H9 (cell line): ENCODE data around the gene SLC23A3. TPM values are rescaled to one million over a fixed set of nuclear protein-coding genes. Genes with fewer than 3 reads are reported as not detected.

Source experiments
- DNase-seq: peaks from one replicate; pipeline ENCODE4 v3.0.0-alpha.2; 2017
- H2AFZ ChIP-seq: one replicate; pipeline ENCODE4 v1.6.1; 2013; ENCODE audit warnings: mild to moderate bottlenecking, low read length, control low read depth, moderate library complexity
- H2AK5ac ChIP-seq: 2 replicates; pipeline ENCODE4 v1.6.1; 2013; ENCODE audit warnings: low read length, control low read depth, mixed read lengths; ENCODE audit not compliant: insufficient read length
- H2BK120ac ChIP-seq: one replicate; pipeline ENCODE4 v1.6.1; 2013; ENCODE audit warnings: low read depth, mild to moderate bottlenecking, low read length, control low read depth, inconsistent platforms; ENCODE audit not compliant: poor library complexity, severe bottlenecking
- H2BK12ac ChIP-seq: 2 replicates; pipeline ENCODE4 v1.6.1; 2013; ENCODE audit warnings: low read length, control low read depth, mixed read lengths, low read depth; ENCODE audit not compliant: insufficient read length
- H2BK15ac ChIP-seq: 2 replicates; pipeline ENCODE4 v1.6.1; 2013; ENCODE audit warnings: low read depth, low read length, control low read depth
- H2BK20ac ChIP-seq: one replicate; pipeline ENCODE4 v1.6.1; 2013; ENCODE audit warnings: low read depth, mild to moderate bottlenecking, low read length, control low read depth, inconsistent platforms; ENCODE audit not compliant: poor library complexity, severe bottlenecking
- H2BK5ac ChIP-seq: 2 replicates; pipeline ENCODE4 v1.6.1; 2013; ENCODE audit warnings: low read length, control low read depth, mixed read lengths; ENCODE audit not compliant: insufficient read length
- H3K14ac ChIP-seq: 2 replicates; pipeline ENCODE4 v1.6.1; 2013; ENCODE audit warnings: low read length, control low read depth; ENCODE audit not compliant: insufficient read depth
- H3K18ac ChIP-seq: 2 replicates; pipeline ENCODE4 v1.6.1; 2013; ENCODE audit warnings: low read depth, mild to moderate bottlenecking, mixed read lengths, low read length, control low read depth; ENCODE audit not compliant: insufficient read length
- H3K23ac ChIP-seq: 2 replicates; pipeline ENCODE4 v1.6.1; 2013; ENCODE audit warnings: low read length, control low read depth, mixed read lengths, low read depth; ENCODE audit not compliant: insufficient read length
- H3K23me2 ChIP-seq: 2 replicates; pipeline ENCODE4 v1.6.1; 2013; ENCODE audit warnings: low read depth, mild to moderate bottlenecking, mixed read lengths, low read length, control low read depth; ENCODE audit not compliant: insufficient read length, poor library complexity, severe bottlenecking
- H3K27ac ChIP-seq: 2 replicates; pipeline ENCODE4 v1.5.1; 2013; ENCODE audit warnings: low read length, control low read depth, mixed read lengths, low read depth; ENCODE audit not compliant: insufficient read length
- H3K27me3 ChIP-seq: 2 replicates; pipeline ENCODE4 v1.6.1; 2013; ENCODE audit warnings: low read length, control low read depth, inconsistent platforms; ENCODE audit not compliant: insufficient read depth
- H3K4ac ChIP-seq: 2 replicates; pipeline ENCODE4 v1.6.1; 2013; ENCODE audit warnings: low read depth, mild to moderate bottlenecking, control low read depth, inconsistent platforms, low read length, moderate library complexity
- H3K4me1 ChIP-seq: 2 replicates; pipeline ENCODE4 v1.6.1; 2013; ENCODE audit warnings: low read length, control low read depth, inconsistent platforms; ENCODE audit not compliant: insufficient read depth
- H3K4me2 ChIP-seq: 2 replicates; pipeline ENCODE4 v1.6.1; 2013; ENCODE audit warnings: low read length, control low read depth, mixed read lengths; ENCODE audit not compliant: insufficient read length, insufficient read depth
- H3K56ac ChIP-seq: 2 replicates; pipeline ENCODE4 v1.6.1; 2013; ENCODE audit warnings: low read depth, mild to moderate bottlenecking, mixed read lengths, low read length, control low read depth; ENCODE audit not compliant: insufficient read length
- H3K79me1 ChIP-seq: 2 replicates; pipeline ENCODE4 v1.6.1; 2013; ENCODE audit warnings: low read depth, mild to moderate bottlenecking, moderate library complexity, low read length, control low read depth, inconsistent platforms; ENCODE audit not compliant: insufficient read depth, poor library complexity, severe bottlenecking
- H3K79me2 ChIP-seq: 2 replicates; pipeline ENCODE4 v1.6.1; 2013; ENCODE audit warnings: low read length, control low read depth, inconsistent platforms; ENCODE audit not compliant: insufficient read depth
- H3K9ac ChIP-seq: 2 replicates; pipeline ENCODE4 v1.6.1; 2013; ENCODE audit warnings: low read length, control low read depth, mixed read lengths; ENCODE audit not compliant: insufficient read length; ENCODE audit errors: extremely low read depth
- H3K9me3 ChIP-seq: one replicate; pipeline ENCODE4 v1.6.1; 2013; ENCODE audit warnings: low read depth, low read length, inconsistent platforms; ENCODE audit not compliant: control insufficient read depth
- H3T11ph ChIP-seq: one replicate; pipeline ENCODE4 v1.6.1; 2013; ENCODE audit warnings: mild to moderate bottlenecking, low read length, control low read depth, inconsistent platforms
- H4K20me1 ChIP-seq: one replicate; pipeline ENCODE4 v1.6.1; 2013; ENCODE audit not compliant: control insufficient read depth, insufficient read length, insufficient read depth
- H4K5ac ChIP-seq: 2 replicates; pipeline ENCODE4 v1.6.1; 2013; ENCODE audit warnings: low read depth, mild to moderate bottlenecking, mixed read lengths, low read length, control low read depth; ENCODE audit not compliant: insufficient read length
- H4K8ac ChIP-seq: replicated peaks from 2 replicates; pipeline ENCODE4 v1.6.1; 2013; ENCODE audit warnings: low read length, control low read depth, mixed read lengths, low read depth; ENCODE audit not compliant: insufficient read length
- H4K91ac ChIP-seq: 2 replicates; pipeline ENCODE4 v1.6.1; 2013; ENCODE audit warnings: low read depth, mild to moderate bottlenecking, moderate library complexity, mixed read lengths, low read length, control low read depth; ENCODE audit not compliant: insufficient read length
- H3K27ac Mint-ChIP-seq, 3 experiments: 2 replicates in 2 of 3; 3 replicates in 1 of 3; pipeline ENCODE4 v1.8.0; 2020 to 2021; ENCODE audit warnings: mixed read lengths in 3 of 3, mild to moderate bottlenecking in 1 of 3, moderate library complexity in 1 of 3
- H3K27me3 Mint-ChIP-seq: 2 replicates; pipeline ENCODE4 v1.8.0; 2021; ENCODE audit warnings: low read depth, mild to moderate bottlenecking, moderate library complexity, mixed read lengths
- H3K36me3 Mint-ChIP-seq, 3 experiments: 2 replicates in 2 of 3; 3 replicates in 1 of 3; pipeline ENCODE4 v1.8.0; 2020 to 2021; ENCODE audit warnings: low read depth in 3 of 3, mixed read lengths in 3 of 3; ENCODE audit not compliant: insufficient read depth in 1 of 3
- H3K4me1 Mint-ChIP-seq, 2 experiments: 2 replicates each; pipeline ENCODE4 v1.8.0; 2020; ENCODE audit warnings: mixed read lengths in 2 of 2
- H3K4me3 Mint-ChIP-seq, 2 experiments: 2 replicates in 1 of 2; 3 replicates in 1 of 2; pipeline ENCODE4 v1.8.0; 2020 to 2021; ENCODE audit warnings: mild to moderate bottlenecking in 2 of 2, mixed read lengths in 2 of 2, moderate library complexity in 1 of 2
- H3K9me3 Mint-ChIP-seq, 2 experiments: 2 replicates in 1 of 2; 3 replicates in 1 of 2; pipeline ENCODE4 v1.8.0; 2020; ENCODE audit warnings: mild to moderate bottlenecking in 2 of 2, mixed read lengths in 2 of 2, moderate library complexity in 1 of 2
- CTCF ChIP-seq: fragments of 200-600 bp; sonication (generic); conservative IDR thresholded peaks from 3 replicates; pipeline ENCODE4 v1.8.0; 2021; ENCODE audit warnings: antibody characterized with exemption, mild to moderate bottlenecking
- WGBS: extraction: QIAGEN DNeasy Blood & Tissue Kit; methylation state at CpG from one replicate; pipeline ENCODE4 v1.1.7; 2013; ENCODE audit warnings: missing lambda C conversion rate, low lambda C conversion rate, mixed read lengths; ENCODE audit not compliant: insufficient read length; ENCODE audit errors: extremely low coverage; 5-methylcytosine and 5-hydroxymethylcytosine counted together
- total RNA-seq: library from RNA; stranded (reverse); gene quantifications from 2 replicates; pipeline ENCODE4 v1.2.1, GENCODE V29; 2021

SLC23A3 gene
- total RNA-seq, 1 experiment from 2014 or later = 1.2 TPM

GRCh38 chr2:219215871-219216534, 46.2 kb upstream of the SLC23A3 start:
- H3K9me3 ChIP-seq = no peaks in the 10 kb centered on the region
- H4K91ac ChIP-seq = no peak overlapping the region
- no peaks in the 10 kb centered on the region for H3K4me1 ChIP-seq
- H3K56ac ChIP-seq = no peak overlapping the region
- H3K27me3 ChIP-seq = no peaks in the 10 kb centered on the region
- Mint-ChIP-seq H3K27ac (peak overlapping the region in 2 of 3 experiments; percentile 40 to 49; a peak in 1 of 7 replicates), H3K4me3 (peak overlapping the region in 1 of 2 experiments; percentile 38; a peak in 2 of 5 replicates), H3K27me3 (peaks cover 3% of the 10 kb centered on the region; the same call in 1 of the 2 replicates), H3K4me1 (peaks cover 19 to 23% of the 10 kb centered on the region in 2 experiments), H3K9me3 (no peaks in the 10 kb centered on the region), H3K36me3 (peaks cover 20 to 61% (median 51%) of the 10 kb centered on the region in 3 experiments)
- H2AK5ac ChIP-seq = no peak overlapping the region
- H2BK12ac ChIP-seq = no peak overlapping the region
- no peak overlapping the region for H3K4ac ChIP-seq
- H3K79me1 ChIP-seq = no peaks in the 10 kb centered on the region
- no peak overlapping the region for H3K4me2 ChIP-seq
- no peak overlapping the region for H4K8ac ChIP-seq
- no peak overlapping the region for H2BK15ac ChIP-seq
- no peaks in the 10 kb centered on the region for H4K20me1 ChIP-seq
- H3K79me2 ChIP-seq = no peaks in the 10 kb centered on the region
- H3K23ac ChIP-seq = no peak overlapping the region
- peak; percentile 57 for DNase-seq
- H3K9ac ChIP-seq = no peak overlapping the region
- H4K5ac ChIP-seq = no peak overlapping the region
- peaks cover 7% of the 10 kb centered on the region for H3K23me2 ChIP-seq
- H2AFZ ChIP-seq = no peak overlapping the region
- H2BK5ac ChIP-seq = no peak overlapping the region
- no peak overlapping the region for H3K27ac ChIP-seq
- no peak overlapping the region for H3T11ph ChIP-seq
- H3K18ac ChIP-seq = no peak overlapping the region
- H2BK20ac ChIP-seq = no peak overlapping the region
- H2BK120ac ChIP-seq = no peak overlapping the region
- TF ChIP-seq CTCF = no peak
- WGBS = no CpG with 5 or more reads among the region's 27 CpGs
- no peak overlapping the region for H3K14ac ChIP-seq
